Lower leg skin (tissue), 3 donors: ENCODE measurements around the gene SHC1.

Experiments
- POLR2A ChIP-seq, 2 donors: fragments of 450-650 bp; IDR thresholded peaks; one replicate each; pipeline ENCODE4 v1.6.1; 2016 to 2017; ENCODE audit warnings: antibody characterized with exemption in 2 of 2, mild to moderate bottlenecking in 1 of 2, moderate library complexity in 1 of 2
- TF ChIP-seq, protein P1 (sequence below), 3 donors: fragments of 450-650 bp; IDR thresholded peaks; one replicate each; pipeline ENCODE4 v1.5.1; 2016; ENCODE audit warnings: antibody characterized with exemption in 3 of 3, mild to moderate bottlenecking in 3 of 3, moderate library complexity in 2 of 3

DNA sequence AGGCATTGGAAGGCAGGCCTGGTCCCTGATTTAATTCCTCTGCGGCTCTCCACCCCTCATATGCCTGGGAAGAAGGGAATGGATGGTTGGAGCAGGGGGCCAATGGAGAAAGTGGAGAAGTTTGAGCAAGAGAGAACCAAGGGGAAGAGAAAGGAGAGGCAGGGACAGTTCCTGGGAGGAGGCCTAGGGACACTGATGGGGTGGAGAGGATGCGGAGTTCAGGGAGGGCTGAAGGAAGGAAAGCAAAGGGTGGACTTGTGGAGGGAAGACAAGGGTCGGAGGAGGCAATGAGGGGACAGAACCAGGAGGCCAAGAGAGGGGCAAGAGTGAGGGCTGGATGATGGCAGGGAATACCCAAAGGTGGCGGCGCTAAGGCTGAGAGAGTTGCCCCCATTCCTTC, 39.2 kb upstream of the SHC1 start:
- TF ChIP-seq, protein P1, sequence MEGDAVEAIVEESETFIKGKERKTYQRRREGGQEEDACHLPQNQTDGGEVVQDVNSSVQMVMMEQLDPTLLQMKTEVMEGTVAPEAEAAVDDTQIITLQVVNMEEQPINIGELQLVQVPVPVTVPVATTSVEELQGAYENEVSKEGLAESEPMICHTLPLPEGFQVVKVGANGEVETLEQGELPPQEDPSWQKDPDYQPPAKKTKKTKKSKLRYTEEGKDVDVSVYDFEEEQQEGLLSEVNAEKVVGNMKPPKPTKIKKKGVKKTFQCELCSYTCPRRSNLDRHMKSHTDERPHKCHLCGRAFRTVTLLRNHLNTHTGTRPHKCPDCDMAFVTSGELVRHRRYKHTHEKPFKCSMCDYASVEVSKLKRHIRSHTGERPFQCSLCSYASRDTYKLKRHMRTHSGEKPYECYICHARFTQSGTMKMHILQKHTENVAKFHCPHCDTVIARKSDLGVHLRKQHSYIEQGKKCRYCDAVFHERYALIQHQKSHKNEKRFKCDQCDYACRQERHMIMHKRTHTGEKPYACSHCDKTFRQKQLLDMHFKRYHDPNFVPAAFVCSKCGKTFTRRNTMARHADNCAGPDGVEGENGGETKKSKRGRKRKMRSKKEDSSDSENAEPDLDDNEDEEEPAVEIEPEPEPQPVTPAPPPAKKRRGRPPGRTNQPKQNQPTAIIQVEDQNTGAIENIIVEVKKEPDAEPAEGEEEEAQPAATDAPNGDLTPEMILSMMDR (IDR thresholded peaks at IDR 0.05) = no peak
- TF ChIP-seq POLR2A (IDR thresholded peaks at IDR 0.05) = no peak
